COLO829 (cell line): ENCODE data around the gene PRKCQ.
"Not testable (repeated sequence)": the region's sequence is repeated elsewhere in the genome, so short reads cannot be mapped to it uniquely, and the experiment has no call there.

Source experiments
- DNase-seq: peaks from one replicate; pipeline ENCODE4 v3.0.0; 2012; ENCODE audit warnings: low spot score

The PRKCQ gene

GRCh38 chr10:6491841-6492609, 88.1 kb downstream of the PRKCQ start:
- DNase-seq = no peak

GRCh38 chr10:6490614-6491013, 89.5 kb downstream of the PRKCQ start:
- DNase-seq = no peak

- no peak for DNase-seq
Observed at GRCh38 chr10:6487920-6488319, 92.2 kb downstream of the PRKCQ start.

- DNase-seq = no peak
Observed at GRCh38 chr10:6486309-6486708, 93.8 kb downstream of the PRKCQ start.

GRCh38 chr10:6482737-6483357, 97.2 kb downstream of the PRKCQ start:
- no peak for DNase-seq

GRCh38 chr10:6478722-6479121, 101.4 kb downstream of the PRKCQ start:
- DNase-seq = no peak

- DNase-seq = no peak
Observed at GRCh38 chr10:6476989-6477388, 103.1 kb downstream of the PRKCQ start.

- DNase-seq = no peak
Observed at GRCh38 chr10:6474871-6475270, 105.2 kb downstream of the PRKCQ start.

GRCh38 chr10:6473901-6474370, 106.1 kb downstream of the PRKCQ start:
- DNase-seq = no peak

GRCh38 chr10:6473430-6473829, 106.6 kb downstream of the PRKCQ start:
- DNase-seq = no peak

- DNase-seq = not testable (repeated sequence)
Observed at GRCh38 chr10:6472710-6473005, 107.4 kb downstream of the PRKCQ start.

- no peak for DNase-seq
Observed at GRCh38 chr10:6470894-6471618, 109.0 kb downstream of the PRKCQ start.

GRCh38 chr10:6469661-6470060, 110.4 kb downstream of the PRKCQ start:
- DNase-seq = no peak

GRCh38 chr10:6465854-6466601, 114.0 kb downstream of the PRKCQ start:
- DNase-seq = no peak

- DNase-seq = no peak
Observed at GRCh38 chr10:6465437-6465836, 114.6 kb downstream of the PRKCQ start.

- DNase-seq = no peak
Observed at GRCh38 chr10:6464862-6465430, 115.1 kb downstream of the PRKCQ start.

- DNase-seq = no peak
Observed at GRCh38 chr10:6463366-6463765, 116.7 kb downstream of the PRKCQ start.

- DNase-seq = no peak
Observed at GRCh38 chr10:6461961-6462360, 118.1 kb downstream of the PRKCQ start.

- no peak for DNase-seq
Observed at GRCh38 chr10:6460861-6461409, 119.1 kb downstream of the PRKCQ start.

GRCh38 chr10:6458814-6459213, 121.3 kb downstream of the PRKCQ start:
- DNase-seq = no peak

- DNase-seq = no peak
Observed at GRCh38 chr10:6457376-6457775, 122.7 kb downstream of the PRKCQ start.

- DNase-seq = no peak
Observed at GRCh38 chr10:6456067-6456466, 124.0 kb downstream of the PRKCQ start.
